ENCODE results near the gene TSKU.
A peak's percentile ranks its signal among the peaks of the same experiment; 100 is the strongest.

The TSKU gene

GRCh38 chr11:76765863-76766350, 17.2 kb upstream of the TSKU start:
- H3K36me3 ChIP-seq (ENCODE audit: control insufficient read depth, insufficient read depth, low read length) = no peaks in the 10 kb centered on the region
- no peaks in the 10 kb centered on the region for H3K9me3 ChIP-seq (ENCODE audit: control insufficient read depth, low read length)
- H3K79me2 ChIP-seq = no peaks in the 10 kb centered on the region
- H3K9ac ChIP-seq = no peak overlapping the region
- H2AFZ ChIP-seq = no peak overlapping the region
- TF ChIP-seq CTCF (IDR thresholded peaks at IDR 0.05) = no peak
- H3K4me1 ChIP-seq = no peaks in the 10 kb centered on the region
- H3K4me2 ChIP-seq (ENCODE audit: low read length) = no peak overlapping the region
- H3K27ac ChIP-seq = no peak overlapping the region
- H3K27me3 ChIP-seq (ENCODE audit: control insufficient read depth, insufficient read depth, low read length) = no peaks in the 10 kb centered on the region
- H3K4me3 ChIP-seq (ENCODE audit: low read depth, low read length) = no peak overlapping the region

GRCh38 chr11:76766521-76766920, 16.6 kb upstream of the TSKU start:
- H3K79me2 ChIP-seq = no peaks in the 10 kb centered on the region
- no peaks in the 10 kb centered on the region for H3K4me1 ChIP-seq
- no peaks in the 10 kb centered on the region for H3K27me3 ChIP-seq (ENCODE audit: control insufficient read depth, insufficient read depth, low read length)
- no peak overlapping the region for H3K9ac ChIP-seq
- no peaks in the 10 kb centered on the region for H3K36me3 ChIP-seq (ENCODE audit: control insufficient read depth, insufficient read depth, low read length)
- no peak overlapping the region for H2AFZ ChIP-seq
- no peaks in the 10 kb centered on the region for H3K9me3 ChIP-seq (ENCODE audit: control insufficient read depth, low read length)
- no peak overlapping the region for H3K4me3 ChIP-seq (ENCODE audit: low read depth, low read length)
- no peak for TF ChIP-seq CTCF (IDR thresholded peaks at IDR 0.05)
- H3K4me2 ChIP-seq (ENCODE audit: low read length) = no peak overlapping the region
- H3K27ac ChIP-seq = no peak overlapping the region

- Histone ChIP-seq H3K36me3 (ENCODE audit: control insufficient read depth, insufficient read depth, low read length) (no peaks in the 10 kb centered on the region), H3K4me1 (no peaks in the 10 kb centered on the region)
These were observed 15.5 kb upstream of the TSKU start for GRCh38 chr11:76767659-76768058.

GRCh38 chr11:76768088-76768908, 14.9 kb upstream of the TSKU start:
- H2AFZ ChIP-seq = peak overlapping the region; percentile 11
- no peaks in the 10 kb centered on the region for H3K36me3 ChIP-seq (ENCODE audit: control insufficient read depth, insufficient read depth, low read length)
- no peaks in the 10 kb centered on the region for H3K9me3 ChIP-seq (ENCODE audit: control insufficient read depth, low read length)
- no peak for TF ChIP-seq CTCF (IDR thresholded peaks at IDR 0.05)
- no peaks in the 10 kb centered on the region for H3K27me3 ChIP-seq (ENCODE audit: control insufficient read depth, insufficient read depth, low read length)
- no peaks in the 10 kb centered on the region for H3K79me2 ChIP-seq
- H3K4me3 ChIP-seq (ENCODE audit: low read depth, low read length) = no peak overlapping the region
- no peak overlapping the region for H3K27ac ChIP-seq
- peaks cover under 1% of the 10 kb centered on the region for H3K4me1 ChIP-seq
- no peak overlapping the region for H3K4me2 ChIP-seq (ENCODE audit: low read length)
- H3K9ac ChIP-seq = no peak overlapping the region

More at GRCh38 chr11:76767659-76768058, 15.5 kb upstream of the TSKU start:
- Histone ChIP-seq H3K9me3 (ENCODE audit: control insufficient read depth, low read length) (no peaks in the 10 kb centered on the region), H3K4me2 (ENCODE audit: low read length) (no peak overlapping the region), H2AFZ (peak overlapping the region; percentile 11), H3K27ac (no peak overlapping the region), H3K79me2 (no peaks in the 10 kb centered on the region), H3K4me3 (ENCODE audit: low read depth, low read length) (no peak overlapping the region), H3K27me3 (ENCODE audit: control insufficient read depth, insufficient read depth, low read length) (no peaks in the 10 kb centered on the region), H3K9ac (no peak overlapping the region)
- TF ChIP-seq CTCF (IDR thresholded peaks at IDR 0.05) = no peak
